Measurements from ENCODE around the gene ANKRD50. TPM values are rescaled to one million over a fixed set of nuclear protein-coding genes. Genes with fewer than 3 reads are reported as not detected.

The ANKRD50 gene
- total and polyA plus RNA-seq, 2 experiments from 2014 or later, result 8.9 to 21.8 TPM

DNA sequence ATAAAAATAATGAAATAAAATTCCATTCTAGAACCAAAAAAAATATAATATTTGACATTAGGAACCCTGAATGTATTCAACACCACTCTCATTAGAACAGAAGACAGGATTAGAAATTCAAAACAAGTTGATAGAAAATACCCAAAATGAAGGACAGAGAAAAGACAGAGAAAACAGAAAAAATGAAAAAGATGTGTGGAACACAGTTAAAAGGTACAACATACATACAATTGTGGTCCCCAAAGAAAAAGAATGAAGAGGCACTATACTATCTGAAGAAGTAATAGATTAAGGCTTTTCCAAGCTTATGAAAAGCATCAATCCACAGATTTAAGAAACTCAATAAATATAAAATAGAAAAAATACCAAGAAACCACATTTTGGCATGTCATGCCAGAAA is 16.4 kb downstream of the ANKRD50 start:
- no peak overlapping the region for H3K27ac ChIP-seq
- no peaks in the 10 kb centered on the region for H3K9me3 ChIP-seq (ENCODE audit: low read depth)
- peaks cover 2% of the 10 kb centered on the region for H3K36me3 ChIP-seq
- H3K27me3 ChIP-seq, result no peaks in the 10 kb centered on the region
- TF ChIP-seq, protein P1, sequence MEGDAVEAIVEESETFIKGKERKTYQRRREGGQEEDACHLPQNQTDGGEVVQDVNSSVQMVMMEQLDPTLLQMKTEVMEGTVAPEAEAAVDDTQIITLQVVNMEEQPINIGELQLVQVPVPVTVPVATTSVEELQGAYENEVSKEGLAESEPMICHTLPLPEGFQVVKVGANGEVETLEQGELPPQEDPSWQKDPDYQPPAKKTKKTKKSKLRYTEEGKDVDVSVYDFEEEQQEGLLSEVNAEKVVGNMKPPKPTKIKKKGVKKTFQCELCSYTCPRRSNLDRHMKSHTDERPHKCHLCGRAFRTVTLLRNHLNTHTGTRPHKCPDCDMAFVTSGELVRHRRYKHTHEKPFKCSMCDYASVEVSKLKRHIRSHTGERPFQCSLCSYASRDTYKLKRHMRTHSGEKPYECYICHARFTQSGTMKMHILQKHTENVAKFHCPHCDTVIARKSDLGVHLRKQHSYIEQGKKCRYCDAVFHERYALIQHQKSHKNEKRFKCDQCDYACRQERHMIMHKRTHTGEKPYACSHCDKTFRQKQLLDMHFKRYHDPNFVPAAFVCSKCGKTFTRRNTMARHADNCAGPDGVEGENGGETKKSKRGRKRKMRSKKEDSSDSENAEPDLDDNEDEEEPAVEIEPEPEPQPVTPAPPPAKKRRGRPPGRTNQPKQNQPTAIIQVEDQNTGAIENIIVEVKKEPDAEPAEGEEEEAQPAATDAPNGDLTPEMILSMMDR (IDR thresholded peaks at IDR 0.05; ENCODE audit: low read depth, low read length), result no peak
- no peak overlapping the region for H3K4me3 ChIP-seq
- no peak for DNase-seq (ENCODE audit: low read depth in 1 of 2, low spot score in 1 of 2)
- H3K4me1 ChIP-seq (ENCODE audit: low read depth), result no peaks in the 10 kb centered on the region

GRCh38 chr4:124694946-124695598 is 17.5 kb downstream of the ANKRD50 start:
- Histone ChIP-seq H3K27me3 (no peaks in the 10 kb centered on the region), H3K36me3 (no peaks in the 10 kb centered on the region), H3K4me3 (no peak overlapping the region), H3K4me1 (ENCODE audit: low read depth) (no peaks in the 10 kb centered on the region), H3K27ac (no peak overlapping the region), H3K9me3 (ENCODE audit: low read depth) (no peaks in the 10 kb centered on the region)
- TF ChIP-seq, protein P1 (IDR thresholded peaks at IDR 0.05; ENCODE audit: low read depth, low read length), result no peak
- DNase-seq (ENCODE audit: low read depth in 1 of 2, low spot score in 1 of 2), result peak in 1 of 2 donors; percentile 63

GRCh38 chr4:124694306-124694705 is 18.2 kb downstream of the ANKRD50 start:
- H3K36me3 ChIP-seq, result no peaks in the 10 kb centered on the region
- H3K27me3 ChIP-seq, result no peaks in the 10 kb centered on the region
- H3K9me3 ChIP-seq (ENCODE audit: low read depth), result no peaks in the 10 kb centered on the region
- TF ChIP-seq, protein P1 (IDR thresholded peaks at IDR 0.05; ENCODE audit: low read depth, low read length), result no peak
- H3K4me1 ChIP-seq (ENCODE audit: low read depth), result no peaks in the 10 kb centered on the region
- H3K27ac ChIP-seq, result no peak overlapping the region
- DNase-seq (ENCODE audit: low read depth in 1 of 2, low spot score in 1 of 2), result peak in 1 of 2 donors; percentile 7
- no peak overlapping the region for H3K4me3 ChIP-seq

- no peaks in the 10 kb centered on the region for H3K4me1 ChIP-seq (ENCODE audit: low read depth)
- TF ChIP-seq, protein P1 (IDR thresholded peaks at IDR 0.05; ENCODE audit: low read depth, low read length), result no peak
- no peak overlapping the region for H3K27ac ChIP-seq
- H3K9me3 ChIP-seq (ENCODE audit: low read depth), result no peaks in the 10 kb centered on the region
- no peaks in the 10 kb centered on the region for H3K27me3 ChIP-seq
- no peak overlapping the region for H3K4me3 ChIP-seq
- no peak for DNase-seq (ENCODE audit: low read depth in 1 of 2, low spot score in 1 of 2)
- no peaks in the 10 kb centered on the region for H3K36me3 ChIP-seq
These were observed 20.7 kb downstream of the ANKRD50 start for GRCh38 chr4:124691801-124692200.

DNA sequence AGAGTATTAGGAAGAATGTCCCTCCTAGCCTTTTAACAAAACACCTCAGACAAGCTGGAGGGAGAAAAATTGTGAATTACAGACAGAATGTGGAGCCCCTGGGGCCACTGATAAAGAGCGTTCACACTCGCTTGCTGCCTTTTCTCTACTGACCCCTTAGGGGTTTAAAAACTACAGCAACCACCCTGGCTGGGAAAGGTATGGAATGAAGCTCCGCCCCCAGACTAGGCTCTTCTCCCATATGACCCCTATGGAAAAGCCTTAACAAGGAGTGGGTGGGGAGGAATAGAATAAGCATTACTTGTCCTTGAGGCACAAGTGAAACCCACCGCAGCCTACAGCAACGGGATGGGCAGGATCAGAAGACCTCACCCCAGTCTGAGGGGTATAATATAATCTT is 26.3 kb downstream of the ANKRD50 start:
- Histone ChIP-seq H3K4me3 (no peak overlapping the region), H3K9me3 (ENCODE audit: low read depth) (no peaks in the 10 kb centered on the region), H3K27ac (no peak overlapping the region), H3K27me3 (no peaks in the 10 kb centered on the region), H3K36me3 (no peaks in the 10 kb centered on the region), H3K4me1 (ENCODE audit: low read depth) (no peaks in the 10 kb centered on the region)
- DNase-seq (ENCODE audit: low read depth in 1 of 2, low spot score in 1 of 2), result peak in 1 of 2 donors; percentile 26
- TF ChIP-seq, protein P1 (IDR thresholded peaks at IDR 0.05; ENCODE audit: low read depth, low read length), result no peak

All from cardiac muscle cell (in vitro differentiated cells and primary cell).